Measurements from ENCODE around the gene CCNI.
A peak's percentile ranks its signal among the peaks of the same experiment; 100 is the strongest.
"Not testable (repeated sequence)": the region's sequence is repeated elsewhere in the genome, so short reads cannot be mapped to it uniquely, and the experiment has no call there.

CCNI gene

DNA sequence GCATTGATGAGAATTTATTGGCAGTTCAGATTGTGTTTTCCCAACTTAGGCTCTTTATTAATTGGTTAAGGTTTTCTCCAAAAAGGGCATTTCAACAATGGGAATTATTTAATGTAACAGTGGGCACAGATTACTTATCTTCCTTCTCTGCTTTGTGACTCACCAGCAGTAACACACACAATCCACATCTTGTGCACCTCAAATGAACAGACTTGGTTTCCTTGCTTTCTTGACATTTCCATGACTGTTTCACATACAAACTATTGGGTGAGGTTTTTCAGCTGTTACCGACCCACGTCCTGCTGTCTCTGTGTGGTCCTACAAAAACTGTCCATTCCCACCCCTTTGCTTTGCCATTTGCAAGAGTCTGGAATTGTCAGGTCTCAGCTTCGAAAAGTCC lies 38.1 kb downstream of the CCNI start:
- no peak for DNase-seq

DNA sequence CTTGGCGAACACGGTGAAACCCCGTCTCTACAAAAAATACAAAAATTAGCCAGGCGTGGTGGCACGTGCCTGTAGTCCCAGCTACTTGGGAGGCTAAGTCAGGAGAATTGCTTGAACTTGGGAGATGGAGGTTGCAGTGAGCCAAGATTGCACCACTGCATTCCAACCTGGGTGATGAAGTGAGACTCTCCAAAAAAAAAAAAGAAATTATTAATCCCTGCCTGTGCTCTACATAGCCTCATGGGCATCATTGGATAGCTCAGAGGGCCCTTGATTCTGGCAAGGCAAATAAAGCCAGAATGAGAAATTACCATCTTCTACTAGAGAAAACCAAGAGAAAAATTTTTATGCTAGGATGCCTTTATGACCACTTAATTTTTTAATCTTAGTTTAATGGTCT lies 38.6 kb downstream of the CCNI start:
- not testable (repeated sequence) for DNase-seq

DNA sequence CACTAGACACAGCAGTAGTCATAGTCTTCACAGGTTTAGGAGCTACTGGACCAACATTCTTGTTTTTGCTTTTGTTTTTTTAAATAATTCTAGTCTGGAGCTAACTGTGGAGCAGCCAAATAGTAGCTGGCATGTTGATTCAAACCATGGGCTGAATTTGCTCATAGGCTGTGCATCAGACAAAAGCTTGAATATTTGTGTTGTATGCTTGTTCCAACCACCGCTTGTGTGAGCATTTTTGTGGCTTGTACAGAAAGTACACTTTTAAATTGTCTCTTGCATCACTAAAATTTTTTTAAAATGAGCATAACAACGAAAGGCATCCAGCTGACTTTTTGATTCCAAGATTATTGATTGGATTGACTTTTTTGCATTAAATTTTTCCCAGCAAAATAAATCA lies 39.6 kb downstream of the CCNI start:
- no peak for DNase-seq

DNA sequence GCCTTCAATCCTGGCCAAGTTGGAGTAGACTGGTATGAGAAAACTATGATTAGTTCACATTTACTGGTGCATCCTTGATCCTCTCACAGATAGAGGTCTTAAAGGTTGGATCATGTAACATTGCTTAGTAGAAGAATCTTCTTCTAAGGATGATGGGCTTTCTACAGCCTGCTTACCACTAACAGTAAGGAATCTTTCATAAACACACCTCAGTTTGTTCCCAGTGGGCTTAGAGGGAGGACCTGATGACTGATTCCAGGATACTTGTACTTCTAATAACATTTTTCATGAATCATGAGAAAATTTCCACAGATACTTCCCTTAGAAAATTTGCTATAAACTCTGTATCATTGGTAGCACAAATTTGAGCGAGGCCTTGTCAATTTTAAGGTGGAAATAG lies 40.6 kb downstream of the CCNI start:
- DNase-seq, result no peak

DNA sequence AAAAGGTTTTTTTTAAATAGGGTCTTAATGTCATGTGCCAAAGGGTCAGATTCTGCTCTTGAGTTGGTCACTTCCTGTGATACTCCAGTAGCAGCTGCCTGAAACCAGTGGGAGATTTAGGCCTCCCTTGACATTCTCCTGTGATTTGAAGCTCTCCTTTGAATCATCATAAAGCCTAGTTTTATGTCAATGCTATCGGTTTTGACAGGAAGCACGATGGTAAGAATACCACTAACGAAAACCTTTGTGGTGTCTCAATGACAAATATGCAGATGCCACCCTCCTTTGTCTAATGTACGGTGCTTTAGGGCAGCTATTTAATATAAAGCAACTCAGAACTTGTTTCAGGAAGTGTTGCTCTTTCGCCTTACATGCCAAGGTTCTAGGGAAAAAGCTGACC lies 44.2 kb downstream of the CCNI start:
- no peak for DNase-seq

DNA sequence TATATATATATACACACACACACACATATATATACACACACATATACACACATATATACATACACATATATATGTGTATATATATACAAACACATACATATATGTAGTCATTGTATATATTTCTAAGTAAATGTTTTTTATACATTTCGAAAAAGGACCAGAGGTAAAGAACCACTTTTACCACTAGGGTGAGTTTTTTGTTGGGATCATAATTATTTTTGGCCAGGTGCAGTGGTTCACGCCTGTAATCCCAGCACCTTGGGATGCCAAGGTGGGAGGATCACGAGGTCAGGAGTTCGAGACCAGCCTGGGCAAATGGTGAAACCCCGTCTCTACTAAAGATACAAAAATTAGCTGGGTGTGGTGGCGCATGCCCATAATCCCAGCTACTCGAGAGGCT lies 46.0 kb downstream of the CCNI start:
- not testable (repeated sequence) for DNase-seq

DNA sequence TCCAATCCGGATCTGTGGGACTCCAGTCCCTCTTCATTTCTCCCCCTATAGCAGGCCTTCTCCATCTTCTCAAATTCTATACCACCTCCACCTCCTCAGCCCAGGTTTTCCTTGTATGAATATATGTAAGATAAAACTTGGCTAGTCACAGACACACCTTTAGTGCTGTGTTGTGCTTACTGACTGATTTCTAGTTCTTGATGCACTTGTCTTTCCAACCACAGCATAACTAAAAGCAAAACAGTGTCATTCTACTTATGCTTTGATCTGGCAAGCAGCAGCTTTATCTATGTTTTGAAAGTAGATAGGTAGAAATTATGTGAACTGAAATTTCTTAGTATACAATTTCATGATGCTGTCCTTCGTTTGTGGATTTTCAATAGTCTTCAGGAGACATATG lies 47.5 kb downstream of the CCNI start:
- DNase-seq, result no peak

DNA sequence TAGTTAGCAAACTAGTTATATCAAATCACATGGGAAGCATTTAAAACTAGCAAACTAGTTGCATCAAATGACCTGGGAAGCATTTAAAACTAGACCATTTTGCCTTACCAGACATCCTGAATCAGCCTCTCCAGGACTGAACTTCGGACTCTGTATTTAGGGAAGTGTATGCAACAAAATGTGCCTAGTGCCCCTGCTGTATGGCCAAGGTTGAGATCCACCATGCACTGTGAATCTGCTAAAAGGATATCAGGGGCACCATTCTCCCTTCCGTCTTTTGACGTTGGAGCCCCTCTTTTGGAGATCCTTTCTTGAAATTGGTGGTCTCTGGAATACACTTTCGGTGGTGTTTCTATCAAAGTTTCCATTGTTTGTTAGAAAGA lies 49.5 kb downstream of the CCNI start:
- no peak for DNase-seq

DNA sequence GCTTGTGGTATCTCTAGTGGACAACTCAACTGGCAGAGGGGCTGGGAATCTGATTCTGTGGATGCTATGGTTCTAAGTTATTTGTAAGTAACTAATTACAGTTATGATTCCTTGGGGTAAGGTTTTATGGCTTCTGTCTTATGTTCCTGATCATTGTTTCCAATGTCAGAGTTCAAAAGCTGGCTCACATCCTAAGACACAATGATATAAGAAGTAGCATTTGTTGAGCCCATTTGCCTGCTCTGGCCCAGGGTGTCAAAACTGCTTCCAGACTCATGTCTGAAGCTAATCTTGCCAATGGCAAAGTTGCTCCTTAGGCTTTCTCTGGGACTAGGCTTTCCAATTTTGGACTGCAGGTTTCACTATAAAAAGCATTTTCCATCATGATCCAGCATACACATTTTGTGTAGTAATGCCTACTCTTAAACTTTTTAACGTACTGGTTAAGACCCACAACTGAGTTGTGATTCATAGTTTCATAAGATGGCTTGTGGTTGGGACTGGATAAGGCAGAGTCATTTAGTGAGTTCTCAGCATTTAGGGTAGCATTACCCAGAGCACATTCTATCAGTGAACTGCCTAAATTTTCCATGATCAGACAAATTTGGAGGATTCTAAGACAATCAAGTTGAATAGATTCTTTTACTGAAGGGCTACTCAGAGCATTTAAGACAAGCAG lies 50.0 kb downstream of the CCNI start:
- DNase-seq, result no peak

DNA sequence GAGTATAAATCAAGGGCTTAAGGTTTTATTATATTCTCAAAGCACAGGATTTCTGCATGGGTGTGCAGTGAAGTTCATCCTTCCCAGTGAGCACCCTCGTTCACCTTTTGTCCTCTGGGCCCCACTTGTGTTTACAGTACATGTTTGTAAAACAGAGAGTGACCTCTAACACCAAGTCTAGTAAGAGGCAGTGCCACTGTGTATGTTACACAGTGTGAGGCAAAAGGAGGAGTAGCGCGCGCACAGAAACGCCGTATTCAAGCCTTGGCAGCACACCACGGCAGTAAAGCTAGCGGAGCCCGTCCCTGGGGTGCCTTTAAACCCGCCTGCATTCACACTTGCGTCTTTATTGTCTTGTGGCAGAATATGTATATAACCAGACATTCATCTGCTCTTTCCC lies 51.9 kb downstream of the CCNI start:
- DNase-seq, result no peak

DNA sequence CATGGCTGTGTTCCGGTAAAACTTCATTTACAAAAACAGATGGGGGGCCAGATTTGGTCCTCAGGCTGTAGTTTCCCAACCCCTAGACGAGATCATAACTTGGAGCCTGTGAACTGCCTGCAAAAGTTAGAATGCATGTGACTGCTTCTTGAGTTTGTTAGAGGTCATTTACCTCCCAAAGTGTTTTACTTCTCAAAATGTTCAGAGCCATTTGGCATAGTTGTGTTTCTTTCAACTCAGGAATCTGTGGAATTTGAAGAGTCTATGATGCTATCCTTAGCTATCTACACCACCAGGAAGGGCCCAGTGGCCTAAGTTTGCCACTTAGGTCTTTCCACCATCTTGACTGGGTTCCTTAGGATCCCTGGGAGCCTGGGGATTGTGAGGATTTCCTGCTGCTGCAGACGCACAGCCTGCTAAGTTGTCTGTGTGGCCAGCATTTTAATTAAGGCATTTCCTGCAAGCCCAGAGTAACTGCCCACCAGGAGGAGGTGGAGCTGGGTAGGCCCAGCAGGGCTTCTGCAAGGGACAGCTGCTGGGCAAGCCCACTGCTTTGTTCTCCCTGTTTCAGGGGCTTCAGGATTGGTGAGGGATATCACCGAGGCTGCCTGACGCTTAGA lies 53.1 kb downstream of the CCNI start:
- no peak for DNase-seq

DNA sequence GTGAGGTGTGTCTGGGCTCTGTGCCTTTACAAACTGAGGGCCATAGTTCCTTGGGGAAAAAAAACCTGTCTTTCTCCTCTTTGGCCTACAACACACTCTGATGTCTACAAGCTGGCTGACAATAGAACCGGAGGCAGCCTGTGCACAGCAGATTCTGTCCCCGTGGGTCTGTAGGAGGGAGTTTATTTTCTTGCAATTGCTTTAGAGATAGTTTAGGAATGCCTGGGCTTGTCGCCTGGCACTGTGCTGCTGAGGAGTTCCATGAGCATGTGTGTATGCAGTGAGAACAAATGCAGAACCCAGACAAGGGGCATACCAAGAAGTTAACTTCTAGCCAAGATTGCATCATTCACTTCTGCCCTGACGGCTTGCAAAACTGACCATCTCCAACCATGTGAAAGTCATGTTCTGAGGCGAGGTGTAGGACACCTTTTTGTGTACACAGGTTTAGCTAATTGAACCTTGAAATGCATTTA lies 54.1 kb downstream of the CCNI start:
- no peak for DNase-seq

DNA sequence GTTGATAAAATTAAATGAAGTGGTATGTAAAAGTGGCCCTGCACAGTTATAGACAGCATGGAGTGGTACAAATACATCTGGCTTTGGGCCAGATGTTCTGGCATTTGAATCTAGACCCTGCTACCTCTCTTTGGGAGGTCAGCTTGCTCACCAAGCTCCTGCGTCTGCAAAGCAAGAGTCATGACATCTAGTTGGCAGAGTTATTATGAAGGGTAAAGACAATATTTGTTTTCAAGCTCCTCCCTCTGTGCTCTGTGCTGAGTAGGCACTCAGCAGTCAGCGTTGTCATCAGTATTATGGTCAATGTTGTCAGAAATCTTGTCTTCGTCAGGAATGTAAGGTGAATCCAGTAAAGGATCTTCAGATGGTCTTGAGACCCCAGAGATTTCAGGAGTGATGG lies 55.8 kb downstream of the CCNI start:
- no peak for DNase-seq

DNA sequence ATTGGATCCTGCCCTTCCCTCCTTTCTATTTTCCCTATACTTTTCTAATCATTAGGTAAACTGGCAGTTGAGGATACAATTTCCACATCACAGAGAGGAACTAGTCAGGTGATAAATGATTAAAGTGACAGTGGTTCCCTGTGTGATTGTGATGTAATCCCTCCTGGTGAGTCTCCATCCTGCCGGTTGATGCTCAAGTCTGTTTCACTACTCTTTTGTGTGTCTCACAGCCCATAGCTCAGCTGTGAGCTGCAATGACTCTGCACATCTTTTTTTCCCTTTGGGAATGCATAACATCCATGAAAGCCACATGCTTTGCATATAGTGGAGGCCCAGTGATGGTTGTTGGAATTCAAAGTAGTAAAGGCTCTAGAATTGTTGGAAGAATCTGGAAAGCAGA lies 60.4 kb downstream of the CCNI start:
- DNase-seq, result no peak

DNA sequence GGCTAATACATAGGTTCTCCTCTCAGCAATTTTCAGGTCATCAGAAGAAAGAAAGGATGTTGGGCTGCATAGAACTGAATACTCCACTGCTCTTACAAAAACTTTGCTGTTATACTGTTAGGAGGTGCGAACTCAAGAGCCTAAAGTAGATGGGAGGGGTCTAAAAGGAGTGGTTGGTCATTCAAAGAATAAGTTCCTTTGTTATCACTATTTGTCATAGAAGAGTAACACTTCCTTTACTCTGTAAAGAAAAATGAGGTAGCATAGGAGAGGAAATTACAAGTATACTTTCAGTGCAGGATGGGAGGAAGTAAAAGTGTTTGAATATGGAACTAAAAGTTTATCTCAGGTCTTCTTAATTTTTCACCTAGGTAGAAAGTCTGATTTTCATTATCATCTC lies 61.5 kb downstream of the CCNI start:
- no peak for DNase-seq

DNA sequence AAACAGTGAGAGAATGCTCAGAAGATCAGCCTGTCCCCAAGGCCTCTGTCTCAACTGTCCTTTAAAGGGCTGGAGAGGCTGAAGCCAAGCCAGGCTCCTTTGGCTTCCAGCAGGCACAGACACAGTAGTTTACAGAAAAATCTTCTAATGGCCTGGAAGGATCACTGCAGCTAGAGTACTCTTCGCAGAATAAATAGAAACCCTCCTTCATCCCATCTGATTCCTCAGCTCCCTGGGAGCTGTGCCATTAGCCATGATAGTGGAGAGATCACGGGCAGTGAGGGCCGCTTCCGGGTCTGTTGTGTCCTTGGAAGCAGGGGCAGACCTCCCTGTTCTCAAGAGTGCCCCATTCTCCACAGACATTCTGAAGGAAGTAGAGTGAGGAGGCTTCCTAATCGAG lies 63.1 kb downstream of the CCNI start:
- no peak for DNase-seq

DNA sequence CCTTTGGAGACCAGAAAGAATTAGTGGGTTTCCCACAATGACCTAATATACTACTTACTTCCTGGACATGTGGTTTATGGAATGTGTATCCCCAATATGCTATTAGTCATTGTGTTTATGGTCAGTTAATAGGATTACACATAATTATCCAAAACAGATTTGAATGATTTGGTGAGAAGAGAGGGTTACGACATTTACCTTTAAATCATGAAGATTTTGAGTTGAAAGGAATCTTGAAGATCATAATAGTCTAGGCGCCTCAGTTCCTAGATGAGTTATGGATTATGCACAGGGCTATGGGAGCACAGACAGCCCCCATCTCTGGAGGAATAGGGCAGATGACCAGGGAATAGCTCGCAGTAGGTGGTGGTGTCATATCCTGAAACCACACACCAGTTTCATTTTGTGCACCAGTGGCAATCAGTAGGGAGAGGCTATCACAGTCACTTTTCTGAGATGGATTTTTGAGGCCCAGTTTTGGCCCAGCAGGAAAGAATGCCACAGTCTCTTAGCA lies 64.9 kb downstream of the CCNI start:
- no peak for DNase-seq

DNA sequence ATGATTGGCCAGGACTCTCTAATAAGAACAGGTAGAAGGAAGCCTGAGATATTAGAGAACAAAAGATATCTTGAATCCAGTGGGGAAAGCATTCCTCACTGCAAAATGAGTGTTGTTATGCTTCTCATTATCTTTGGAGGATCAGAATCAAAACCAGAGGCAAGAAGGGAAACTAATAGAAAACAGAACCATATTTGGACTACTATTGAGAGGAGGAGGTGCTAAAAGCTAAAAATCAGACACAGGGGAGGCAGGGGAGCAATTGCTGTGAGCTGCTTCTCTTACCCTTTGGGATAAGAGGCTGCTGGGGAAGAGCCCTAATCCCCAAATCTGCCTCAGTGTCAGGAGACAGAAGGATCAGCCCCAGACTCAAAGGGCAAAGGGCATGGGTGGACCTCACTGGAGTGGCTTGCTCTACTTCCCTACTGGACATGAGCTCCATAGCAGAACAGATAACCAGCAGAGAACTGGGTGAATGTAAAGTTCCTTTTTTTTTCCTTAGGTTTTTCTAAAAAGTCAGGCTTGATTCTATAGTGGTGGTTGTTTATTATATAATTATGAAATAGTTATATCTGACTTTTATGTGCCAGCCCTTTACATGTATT lies 66.2 kb downstream of the CCNI start:
- DNase-seq, result no peak

DNA sequence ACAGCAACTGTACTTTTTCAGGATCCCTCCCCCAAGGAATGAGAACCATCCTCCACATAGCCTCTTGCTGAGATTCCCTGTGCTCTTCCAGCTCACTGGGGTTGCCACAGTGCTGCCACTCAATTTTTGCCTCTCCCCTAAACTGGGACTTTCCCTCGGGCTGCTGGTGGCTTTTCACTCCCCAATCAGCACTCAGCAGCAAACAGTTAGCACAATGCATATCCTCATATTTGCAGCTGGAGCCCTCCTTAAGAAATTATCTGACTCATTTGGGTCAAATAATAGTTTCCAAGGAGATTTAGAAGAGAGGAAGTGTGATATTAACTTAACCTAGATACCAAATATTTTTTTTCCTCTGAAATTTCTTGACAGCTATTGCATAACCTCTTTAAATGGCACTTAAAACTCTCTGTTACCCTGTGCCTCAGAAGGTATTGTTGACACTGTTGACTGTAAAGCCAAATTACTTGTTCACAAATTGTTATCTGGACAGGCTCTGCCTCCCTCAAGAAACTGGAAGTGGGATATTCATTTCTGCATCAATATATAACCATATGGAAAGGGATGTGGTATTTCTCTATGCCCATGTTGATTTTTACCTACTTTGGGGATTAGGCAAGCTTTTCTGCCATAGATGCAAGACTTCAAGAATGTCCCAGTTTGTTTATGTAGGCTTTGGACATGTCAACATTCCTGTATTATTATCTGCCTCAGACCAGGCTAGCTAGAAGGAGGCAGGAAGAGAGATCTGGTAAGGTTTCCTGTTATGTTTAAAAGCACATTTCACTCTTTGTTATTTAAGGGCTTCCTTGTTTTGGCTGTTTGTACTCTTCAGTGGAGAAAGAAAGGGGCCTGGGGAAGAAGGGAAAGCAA lies 68.2 kb downstream of the CCNI start:
- peak; percentile 32 for DNase-seq

DNA sequence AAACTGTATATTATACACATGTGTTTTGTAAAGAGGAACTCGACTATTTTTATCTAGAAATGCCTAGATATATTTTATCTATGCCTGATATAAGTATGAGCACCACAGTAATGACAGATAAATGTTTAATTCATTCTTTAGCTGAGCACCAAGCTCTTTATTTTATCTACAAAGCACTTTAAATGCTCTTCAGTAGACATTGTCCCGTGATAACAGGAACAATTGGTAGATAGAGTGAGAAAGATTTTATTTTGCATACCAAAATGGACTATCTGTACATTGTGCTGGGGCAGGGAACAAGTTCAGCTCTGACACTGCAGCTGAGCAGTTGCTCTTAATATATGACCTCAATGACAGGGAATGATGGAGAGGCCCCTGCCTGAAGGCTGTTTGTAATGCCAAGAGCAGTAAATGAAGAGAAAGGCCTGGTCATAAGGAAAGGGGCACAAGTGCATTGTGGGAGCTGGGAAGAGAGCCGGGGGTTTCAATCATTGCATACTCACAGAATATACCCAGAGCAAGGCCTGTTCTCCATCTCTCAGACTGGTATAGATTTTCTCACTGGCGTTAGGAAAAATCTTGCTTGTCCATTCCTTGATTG lies 68.9 kb downstream of the CCNI start:
- no peak for DNase-seq

DNA sequence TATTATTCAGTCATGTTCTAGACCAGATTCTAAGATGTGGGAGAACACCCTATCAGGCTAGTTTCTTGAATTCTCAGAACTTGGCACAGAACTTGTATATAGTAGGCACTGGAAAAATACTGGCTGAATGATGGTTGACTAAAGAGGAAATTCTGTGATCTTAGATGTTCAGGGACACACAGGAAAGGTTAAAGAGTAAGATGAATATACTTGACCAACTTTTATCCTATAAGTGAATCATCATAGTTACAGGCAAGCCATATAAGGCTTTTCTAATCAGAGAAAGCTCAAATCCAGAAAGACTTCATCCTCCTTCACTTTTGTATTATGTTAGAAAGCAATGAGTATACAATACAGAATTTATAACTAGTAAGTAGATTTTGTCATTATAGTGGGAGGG lies 72.4 kb downstream of the CCNI start:
- no peak for DNase-seq

DNA sequence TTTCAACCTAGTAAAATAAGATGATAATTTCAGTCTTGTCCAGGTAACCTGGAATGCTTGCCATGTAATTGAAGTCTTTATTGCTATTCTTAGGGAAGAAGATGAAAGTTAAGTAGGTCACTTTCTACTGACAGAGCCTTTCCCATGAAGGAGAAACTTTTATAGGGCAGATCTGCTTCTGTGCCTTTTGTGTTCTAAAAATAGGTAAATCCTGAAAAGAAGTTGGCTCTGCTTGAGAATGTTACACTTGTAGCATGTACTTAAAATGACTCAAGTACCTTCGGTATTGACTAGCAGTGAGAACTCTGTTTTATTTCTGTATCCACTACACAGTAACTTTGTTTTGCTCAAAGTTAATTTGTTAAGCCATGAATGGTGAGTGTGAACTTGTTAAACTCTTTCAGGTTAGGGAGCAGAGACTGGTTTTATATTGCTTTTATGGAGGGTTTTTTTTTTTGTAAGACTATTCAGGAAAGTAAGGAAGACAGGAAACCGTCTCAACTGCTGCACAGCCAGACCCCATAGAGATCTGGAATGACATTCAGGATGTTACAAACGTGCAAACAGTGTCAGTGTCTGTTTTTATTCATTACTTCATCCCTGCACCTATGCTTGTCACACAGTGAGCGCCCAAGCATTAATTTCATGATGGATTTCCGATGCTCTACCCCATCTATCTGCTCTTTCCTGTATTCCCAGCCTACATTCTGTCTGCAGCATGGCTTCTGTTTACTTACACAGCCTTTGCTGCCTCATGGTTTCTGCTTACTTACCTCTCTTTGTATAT lies 73.3 kb downstream of the CCNI start:
- no peak for DNase-seq
